Osteocyte (in vitro differentiated cells): Measurements from ENCODE around the gene RP9. TPM values are rescaled to one million over a fixed set of nuclear protein-coding genes. Genes with fewer than 3 reads are reported as not detected.
A peak's percentile ranks its signal among the peaks of the same experiment; 100 is the strongest.

Experiments
- DNase-seq: peaks from one replicate; pipeline ENCODE4 v3.0.0; 2021; ENCODE audit warnings: mixed read lengths; ENCODE audit not compliant: unreplicated experiment; ENCODE audit errors: extremely low spot score
- H3K27ac Mint-ChIP-seq: one replicate; pipeline ENCODE4 v1.8.0; 2021; ENCODE audit warnings: mild to moderate bottlenecking, mixed read lengths; ENCODE audit not compliant: unreplicated experiment
- H3K27me3 Mint-ChIP-seq: one replicate; pipeline ENCODE4 v1.8.0; 2021; ENCODE audit warnings: mixed read lengths; ENCODE audit not compliant: unreplicated experiment
- H3K36me3 Mint-ChIP-seq: one replicate; pipeline ENCODE4 v1.8.0; 2021; ENCODE audit warnings: mixed read lengths; ENCODE audit not compliant: unreplicated experiment
- H3K4me1 Mint-ChIP-seq: one replicate; pipeline ENCODE4 v1.8.0; 2021; ENCODE audit warnings: mixed read lengths; ENCODE audit not compliant: unreplicated experiment
- H3K4me3 Mint-ChIP-seq: one replicate; pipeline ENCODE4 v1.8.0; 2021; ENCODE audit warnings: mild to moderate bottlenecking, moderate library complexity, mixed read lengths; ENCODE audit not compliant: unreplicated experiment
- H3K9me3 Mint-ChIP-seq: one replicate; pipeline ENCODE4 v1.8.0; 2021; ENCODE audit warnings: mixed read lengths; ENCODE audit not compliant: unreplicated experiment
- total RNA-seq: library from RNA; stranded (reverse); gene quantifications from 2 replicates; pipeline ENCODE4 v1.2.1, GENCODE V29; 2021
- TF ChIP-seq, protein P1 (sequence below): fragments of 200-600 bp; sonication (generic); IDR thresholded peaks from 2 replicates; pipeline ENCODE4 v1.5.0; 2021; ENCODE audit warnings: antibody characterized with exemption, mild to moderate bottlenecking, moderate library complexity

RP9 gene
- total RNA-seq, 1 donor from 2014 or later = 18.9 TPM

- no peak overlapping the region for H3K27ac Mint-ChIP-seq
- H3K4me3 Mint-ChIP-seq = no peak overlapping the region
- TF ChIP-seq, protein P1, sequence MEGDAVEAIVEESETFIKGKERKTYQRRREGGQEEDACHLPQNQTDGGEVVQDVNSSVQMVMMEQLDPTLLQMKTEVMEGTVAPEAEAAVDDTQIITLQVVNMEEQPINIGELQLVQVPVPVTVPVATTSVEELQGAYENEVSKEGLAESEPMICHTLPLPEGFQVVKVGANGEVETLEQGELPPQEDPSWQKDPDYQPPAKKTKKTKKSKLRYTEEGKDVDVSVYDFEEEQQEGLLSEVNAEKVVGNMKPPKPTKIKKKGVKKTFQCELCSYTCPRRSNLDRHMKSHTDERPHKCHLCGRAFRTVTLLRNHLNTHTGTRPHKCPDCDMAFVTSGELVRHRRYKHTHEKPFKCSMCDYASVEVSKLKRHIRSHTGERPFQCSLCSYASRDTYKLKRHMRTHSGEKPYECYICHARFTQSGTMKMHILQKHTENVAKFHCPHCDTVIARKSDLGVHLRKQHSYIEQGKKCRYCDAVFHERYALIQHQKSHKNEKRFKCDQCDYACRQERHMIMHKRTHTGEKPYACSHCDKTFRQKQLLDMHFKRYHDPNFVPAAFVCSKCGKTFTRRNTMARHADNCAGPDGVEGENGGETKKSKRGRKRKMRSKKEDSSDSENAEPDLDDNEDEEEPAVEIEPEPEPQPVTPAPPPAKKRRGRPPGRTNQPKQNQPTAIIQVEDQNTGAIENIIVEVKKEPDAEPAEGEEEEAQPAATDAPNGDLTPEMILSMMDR = no peak
- peaks cover 9% of the 10 kb centered on the region for H3K4me1 Mint-ChIP-seq
- H3K27me3 Mint-ChIP-seq = peaks cover 30% of the 10 kb centered on the region
- peaks cover 3% of the 10 kb centered on the region for H3K36me3 Mint-ChIP-seq
- DNase-seq = no peak
- peaks cover 15% of the 10 kb centered on the region for H3K9me3 Mint-ChIP-seq
Measured at GRCh38 chr7:33073243-33073642, 36.0 kb downstream of the RP9 start.

- Mint-ChIP-seq H3K4me3 (no peak overlapping the region), H3K27me3 (peaks cover 23% of the 10 kb centered on the region), H3K9me3 (peaks cover 15% of the 10 kb centered on the region), H3K36me3 (peaks cover 3% of the 10 kb centered on the region), H3K4me1 (peaks cover 9% of the 10 kb centered on the region), H3K27ac (peak overlapping the region; percentile 50)
- TF ChIP-seq, protein P1 = no peak
- DNase-seq = no peak
Measured at GRCh38 chr7:33072471-33072870, 36.7 kb downstream of the RP9 start.

DNA sequence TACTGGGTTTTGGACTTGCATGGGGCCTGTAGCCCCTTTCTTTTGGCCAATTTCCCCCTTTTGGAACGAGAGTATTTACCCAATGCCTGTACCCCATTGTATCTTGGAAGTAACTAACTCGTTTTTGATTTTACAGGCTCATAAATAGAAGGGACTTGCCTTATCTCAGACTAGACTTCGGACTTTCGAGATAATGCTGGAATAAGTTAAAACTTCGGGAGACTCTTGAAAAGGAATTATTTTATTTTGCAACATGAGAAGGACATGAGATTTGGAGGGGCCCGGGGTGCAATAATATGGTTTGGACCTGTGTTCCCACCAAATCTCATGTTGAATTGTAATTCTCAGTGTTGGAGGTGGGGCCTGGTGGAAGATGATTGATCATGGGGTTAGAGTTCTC is 38.4 kb downstream of the RP9 start:
- DNase-seq = no peak
- no peak overlapping the region for H3K4me3 Mint-ChIP-seq
- H3K36me3 Mint-ChIP-seq = peaks cover 10% of the 10 kb centered on the region
- TF ChIP-seq, protein P1 = no peak
- H3K27ac Mint-ChIP-seq = no peak overlapping the region
- H3K4me1 Mint-ChIP-seq = peaks cover 9% of the 10 kb centered on the region
- peaks cover 25% of the 10 kb centered on the region for H3K9me3 Mint-ChIP-seq
- H3K27me3 Mint-ChIP-seq = peaks cover 12% of the 10 kb centered on the region

DNA sequence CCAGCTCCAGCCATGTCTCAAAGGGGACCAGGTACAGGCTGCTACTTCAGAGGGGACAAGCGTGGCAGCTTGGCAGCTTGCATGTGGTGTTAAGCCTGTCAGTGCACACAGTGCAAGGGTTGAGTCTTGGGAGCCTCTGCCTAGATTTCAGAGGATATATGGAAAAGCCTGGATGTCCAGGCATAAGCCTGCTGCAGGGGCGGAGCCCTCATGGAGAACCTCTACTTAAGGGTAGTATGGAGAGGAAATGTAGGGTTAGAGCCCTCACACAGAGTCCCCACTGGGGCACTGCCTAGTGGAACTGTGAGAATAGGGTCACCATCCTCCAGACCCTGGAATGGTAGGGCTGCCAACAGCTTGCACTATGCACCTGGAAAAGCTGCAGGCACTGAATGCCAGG is 38.9 kb downstream of the RP9 start:
- H3K27me3 Mint-ChIP-seq = peaks cover 7% of the 10 kb centered on the region
- no peak overlapping the region for H3K4me3 Mint-ChIP-seq
- H3K4me1 Mint-ChIP-seq = peaks cover 9% of the 10 kb centered on the region
- DNase-seq = no peak
- H3K9me3 Mint-ChIP-seq = peaks cover 29% of the 10 kb centered on the region
- H3K36me3 Mint-ChIP-seq = peaks cover 13% of the 10 kb centered on the region
- H3K27ac Mint-ChIP-seq = no peak overlapping the region
- TF ChIP-seq, protein P1 = no peak

DNA sequence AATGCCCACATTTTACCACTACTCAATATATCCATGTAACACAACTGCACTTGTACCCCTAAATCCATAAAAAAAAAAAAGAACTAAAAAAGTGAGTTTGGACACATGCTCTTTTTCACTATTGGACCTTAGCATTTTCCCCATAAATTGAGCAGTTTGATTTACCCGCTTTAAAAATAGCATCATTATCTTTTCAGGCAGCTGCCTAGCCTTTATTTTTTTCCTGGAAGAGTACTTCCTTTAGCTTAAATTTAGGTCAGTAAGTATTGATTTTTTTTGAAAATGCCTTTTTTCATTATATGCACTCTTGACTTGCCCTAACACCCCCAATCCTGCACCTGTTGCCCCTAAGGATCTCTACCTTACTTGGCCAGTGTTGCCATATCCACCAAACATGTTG is 41.3 kb downstream of the RP9 start:
- peaks cover 21% of the 10 kb centered on the region for H3K36me3 Mint-ChIP-seq
- no peak overlapping the region for H3K27ac Mint-ChIP-seq
- TF ChIP-seq, protein P1 = no peak
- no peak for DNase-seq
- no peak overlapping the region for H3K4me3 Mint-ChIP-seq
- H3K9me3 Mint-ChIP-seq = peaks cover 29% of the 10 kb centered on the region
- H3K4me1 Mint-ChIP-seq = peaks cover 21% of the 10 kb centered on the region
- no peaks in the 10 kb centered on the region for H3K27me3 Mint-ChIP-seq
